K562 (cell line): ENCODE results near the gene HCN4. TPM values are rescaled to one million over a fixed set of nuclear protein-coding genes. Genes with fewer than 3 reads are reported as not detected.

Experiments
- ATAC-seq: fragments of 200-7000 bp; cut with Tn5 transposase; 3 replicates; pipeline ENCODE4 v1.9.1; 2020; ENCODE audit warnings: moderate library complexity
- BruUV-seq: library from RNA; stranded (reverse); fragments of 400-500 nt; replicated peaks from 2 replicates; lab custom pipeline; 2021; lab: Mats Ljungman, UMichigan
- CTCF ChIA-PET: fragments of 300-600 bp; formaldehyde crosslinking; extraction: SDS; loops from one replicate; lab custom pipeline; 2021; ENCODE audit warnings: low intra/inter-chr PET ratio; lab: Yijun Ruan, JAX
- POLR2A ChIA-PET: fragments of 300-600, 350-650 bp; sonication (Branson Sonifier 250); formaldehyde crosslinking; extraction: SDS; loops from one replicate; lab custom pipeline; 2021; ENCODE audit warnings: antibody characterized with exemption, inconsistent platforms; lab: Yijun Ruan, JAX
- DNase-seq, 4 experiments: peaks; one replicate each; pipeline versions ENCODE4 v3.0.0 to v3.0.0-alpha.2; 2011 to 2018; ENCODE audit warnings: low spot score in 3 of 4, mixed read lengths in 3 of 4; ENCODE audit errors: extremely low read depth in 1 of 4
- FAIRE-seq: peaks from 2 replicates; lab custom pipeline; 2011; peaks lifted over from hg19 to GRCh38; lab: Jason Lieb, UNC
- H2AFZ ChIP-seq: 2 replicates; pipeline ENCODE4 v1.6.0; 2011; ENCODE audit warnings: low read depth, low read length, control low read depth, inconsistent platforms
- H3K27ac ChIP-seq: fragments of 200-600 bp; 3 replicates; pipeline ENCODE4 v1.8.0; 2011; ENCODE audit warnings: low read depth, mild to moderate bottlenecking, control low read depth, inconsistent platforms, low read length, moderate library complexity, mixed read lengths; ENCODE audit errors: extremely low read depth
- H3K27me3 ChIP-seq, 2 experiments: fragments of 300-600 bp in 1 of 2; 2 replicates in 1 of 2; 3 replicates in 1 of 2; pipeline versions ENCODE4 v1.6.0 to v1.8.0; 2011; ENCODE audit warnings: inconsistent platforms in 2 of 2, low read length in 2 of 2, mild to moderate bottlenecking in 1 of 2, mixed read lengths in 1 of 2, moderate library complexity in 1 of 2; ENCODE audit not compliant: control insufficient read depth in 2 of 2, insufficient read depth in 2 of 2
- H3K36me3 ChIP-seq: fragments of 300-600 bp; 3 replicates; pipeline ENCODE4 v1.8.0; 2011; ENCODE audit warnings: mild to moderate bottlenecking, low read length, inconsistent platforms; ENCODE audit not compliant: control insufficient read depth, insufficient read depth
- H3K4me1 ChIP-seq, 2 experiments: fragments of 200-600 bp in 1 of 2; replicated peaks in 1 of 2; 2 replicates in 1 of 2; 3 replicates in 1 of 2; pipeline versions ENCODE4 v1.5.1 to v1.8.0; 2011; ENCODE audit warnings: inconsistent platforms in 2 of 2, low read length in 2 of 2, mild to moderate bottlenecking in 1 of 2, mixed read lengths in 1 of 2, moderate library complexity in 1 of 2; ENCODE audit not compliant: control insufficient read depth in 2 of 2, insufficient read depth in 2 of 2
- H3K4me2 ChIP-seq: 2 replicates; pipeline ENCODE4 v1.6.1; 2011; ENCODE audit warnings: low read length, control low read depth, inconsistent platforms, mixed read lengths; ENCODE audit not compliant: insufficient read depth
- H3K4me3 ChIP-seq: fragments of 200-600 bp; sonication (generic), shearing (Covaris generic); 2 replicates; pipeline ENCODE4 v1.5.1; 2016; ENCODE audit warnings: control low read depth, inconsistent platforms
- H3K79me2 ChIP-seq: fragments of 200-600 bp; 3 replicates; pipeline ENCODE4 v1.8.0; 2011; ENCODE audit warnings: low read length, inconsistent platforms; ENCODE audit not compliant: control insufficient read depth, insufficient read depth
- H3K9ac ChIP-seq, 2 experiments: 2 replicates each; pipeline versions ENCODE4 v1.6.0 to v1.6.1; 2011; ENCODE audit warnings: low read depth in 2 of 2, low read length in 2 of 2, control low read depth in 1 of 2, inconsistent platforms in 1 of 2, mild to moderate bottlenecking in 1 of 2, mixed read lengths in 1 of 2; ENCODE audit not compliant: insufficient read depth in 1 of 2
- H3K9me1 ChIP-seq: one replicate; pipeline ENCODE4 v1.6.0; 2011; ENCODE audit warnings: inconsistent platforms, mild to moderate bottlenecking, low read length, moderate library complexity; ENCODE audit not compliant: control insufficient read depth, insufficient read depth
- H3K9me3 ChIP-seq: replicated peaks from 2 replicates; pipeline ENCODE4 v1.5.1; 2011; ENCODE audit warnings: low read depth, low read length, inconsistent platforms; ENCODE audit not compliant: control insufficient read depth, insufficient read depth
- H4K20me1 ChIP-seq: replicated peaks from 2 replicates; pipeline ENCODE4 v1.6.1; 2011; ENCODE audit warnings: low read length, inconsistent platforms, mixed read lengths; ENCODE audit not compliant: control insufficient read depth, insufficient read depth
- E2F3 ChIP-seq: fragments of 250-450 bp; sonication (Bioruptor Pico); IDR thresholded peaks from 2 replicates; pipeline ENCODE4 v1.4.0; 2020; ENCODE audit warnings: mild to moderate bottlenecking
- HDGF ChIP-seq: fragments of 450-650 bp; IDR thresholded peaks from 2 replicates; pipeline ENCODE4 v1.6.1; 2016
- HNRNPL ChIP-seq: fragments of 200-400 bp; formaldehyde crosslinking; IDR thresholded peaks from 2 replicates; pipeline ENCODE4 v1.6.1; 2017; ENCODE audit warnings: low read depth, mild to moderate bottlenecking, low read length
- KDM5B ChIP-seq: fragments of 200-600 bp; sonication (generic); IDR thresholded peaks from 2 replicates; pipeline ENCODE4 v1.6.1; 2012; ENCODE audit warnings: low read depth, mild to moderate bottlenecking, moderate library complexity, low read length, control low read depth, inconsistent platforms; ENCODE audit not compliant: insufficient replicate concordance
- MCM2 ChIP-seq: fragments of 450-650 bp; IDR thresholded peaks from 2 replicates; pipeline ENCODE4 v1.6.1; 2017; ENCODE audit warnings: low read depth, mild to moderate bottlenecking
- MTF1 ChIP-seq: fragments of 250-450 bp; sonication (Bioruptor Pico); IDR thresholded peaks from 2 replicates; pipeline ENCODE4 v1.9.0; 2021; ENCODE audit warnings: moderate library complexity, mild to moderate bottlenecking, inconsistent platforms, borderline replicate concordance
- PRPF4 ChIP-seq: fragments of 200-400 bp; formaldehyde crosslinking; IDR thresholded peaks from one replicate; pipeline ENCODE4 v1.6.1; 2017; ENCODE audit warnings: low read length, low read depth, mild to moderate bottlenecking; ENCODE audit not compliant: insufficient read depth, poor library complexity, severe bottlenecking
- SOX6 ChIP-seq: fragments of 450-650 bp; IDR thresholded peaks from 2 replicates; pipeline ENCODE4 v1.6.1; 2014; ENCODE audit warnings: mild to moderate bottlenecking
- STAT5A ChIP-seq: IDR thresholded peaks from 2 replicates; pipeline ENCODE4 v1.6.1; 2012; ENCODE audit warnings: low read length, inconsistent platforms, borderline replicate concordance
- TAF9B ChIP-seq: fragments of 450-650 bp; IDR thresholded peaks from 2 replicates; pipeline ENCODE4 v1.6.1; 2018; ENCODE audit warnings: mild to moderate bottlenecking; ENCODE audit not compliant: partially characterized antibody
- ZFP1 ChIP-seq: fragments of 450-650 bp; formaldehyde crosslinking; IDR thresholded peaks from 2 replicates; pipeline ENCODE4 v1.4.0; 2020; ENCODE audit warnings: mild to moderate bottlenecking, mixed read lengths
- ZNF445 ChIP-seq: fragments of 250-450 bp; sonication (Bioruptor Pico); IDR thresholded peaks from 2 replicates; pipeline ENCODE4 v1.4.0; 2020; ENCODE audit warnings: low read depth, mild to moderate bottlenecking, moderate library complexity
- WGBS: fragments of 100-300 bp; shearing (Covaris generic); methylation state at CpG from one replicate; pipeline ENCODE4 v1.1.6; 2016; ENCODE audit warnings: low coverage, mixed read lengths; ENCODE audit not compliant: insufficient coverage; ENCODE audit errors: missing lambda C conversion rate; 5-methylcytosine and 5-hydroxymethylcytosine counted together
- in situ Hi-C: fragments of 300-500 bp; cut with MboI; formaldehyde crosslinking; loops from 4 replicates; pipeline ENCODE4 v1.15.0; 2018; ENCODE audit warnings: inconsistent platforms, mixed read lengths
- intact Hi-C: fragments of 100-400 bp; cut with micrococcal nuclease; formaldehyde crosslinking; loops from 2 replicates; pipeline ENCODE4 v1.14.2; 2022
- polyA plus RNA-seq, 8 experiments: library from polyadenylated mRNA; depleted of rRNA in 4 of 8; stranded (reverse) in 5 of 8; unstranded in 3 of 8; fragments of >200 nt; fragmentation: Nextera tagmentation in 2 of 8; fragmentation: Illumina TruSeq in 1 of 8; extraction: Ambion mirVana in 2 of 8; extraction: Trizol in 1 of 8; gene quantifications; 2 replicates each; pipeline versions ENCODE4 v1.2.1 to v1.2.3, GENCODE V29; 2011 to 2014; ENCODE audit warnings: inconsistent platforms in 1 of 8, missing spikeins in 1 of 8
- total RNA-seq, 7 experiments: library from RNA; depleted of rRNA in 6 of 7; stranded (reverse); fragments of >200 nt in 6 of 7; fragmentation: Illumina TruSeq in 2 of 7; extraction: Trizol in 2 of 7; gene quantifications; 2 replicates each; pipeline versions ENCODE4 v1.2.1 to v1.2.3, GENCODE V29; 2011 to 2021; ENCODE audit warnings: low replicate concordance in 1 of 7
- TF ChIP-seq, protein P1 (sequence below): fragments of 250-450 bp; sonication (Bioruptor Pico); IDR thresholded peaks from 2 replicates; pipeline ENCODE4 v1.4.0; 2020

The HCN4 gene
- total and polyA plus RNA-seq, 9 of the 15 experiments (the other 6 are each of a cell fraction or from before 2014, with no cell fraction given), result not detected

- no peak overlapping the region for H3K9ac ChIP-seq
- ChIA-PET CTCF (no interaction called here), POLR2A (no interaction called here)
- H3K4me3 ChIP-seq, result no peak overlapping the region
- in situ Hi-C loops, result no loop called here
- intact Hi-C loops, result no loop called here
- H3K4me2 ChIP-seq, result no peak overlapping the region
- TF ChIP-seq STAT5A (no peak), KDM5B (no peak), SOX6 (no peak), E2F3 (CRISPR knock-in tag) (no peak), TAF9B (no peak)
- TF ChIP-seq, all 486 proteins: peak for 0
- WGBS, result 3% methylated on average over 7 of the region's 10 CpGs
- no peak overlapping the region for H3K27ac ChIP-seq
- DNase-seq, result no peak
- H2AFZ ChIP-seq, result no peak overlapping the region
- peaks cover 0 to 12% of the 10 kb centered on the region in 2 experiments; a peak in 2 of 5 replicates for H3K4me1 ChIP-seq
- ATAC-seq, result no peak
- no peak for FAIRE-seq
- no peaks in the 10 kb centered on the region for H3K9me1 ChIP-seq
- H3K79me2 ChIP-seq, result no peaks in the 10 kb centered on the region
- peaks cover 16% of the 10 kb centered on the region; the same call in 1 of the 2 replicates for H4K20me1 ChIP-seq
- no peaks in the 10 kb centered on the region for H3K36me3 ChIP-seq
- BruUV-seq, result no TSS peak
- no peaks in the 10 kb centered on the region for H3K9me3 ChIP-seq
- H3K27me3 ChIP-seq, result peaks cover 13 to 59% of the 10 kb centered on the region in 2 experiments; a peak in 4 of 5 replicates
These were observed 39.8 kb downstream of the HCN4 start for GRCh38 chr15:73328981-73329380.

GRCh38 chr15:73328149-73328820 lies 40.5 kb downstream of the HCN4 start:
- Histone ChIP-seq H3K9me3 (no peaks in the 10 kb centered on the region), H4K20me1 (peaks cover 16% of the 10 kb centered on the region; the same call in 1 of the 2 replicates), H3K36me3 (no peaks in the 10 kb centered on the region), H3K9me1 (no peaks in the 10 kb centered on the region), H3K4me1 (peaks cover 0 to 15% of the 10 kb centered on the region in 2 experiments; a peak in 2 of 5 replicates), H3K27me3 (peaks cover 18 to 61% of the 10 kb centered on the region in 2 experiments; a peak in 4 of 5 replicates), H3K9ac (no peak overlapping the region), H2AFZ (no peak overlapping the region), H3K4me2 (no peak overlapping the region), H3K4me3 (no peak overlapping the region), H3K27ac (no peak overlapping the region), H3K79me2 (no peaks in the 10 kb centered on the region)
- ChIA-PET POLR2A (interaction anchor here (0.6 kb wide), 1 partner anchor 31 kb away, joined by 3 read pairs; no protein-coding TSS in a partner anchor), CTCF (no interaction called here)
- ATAC-seq, result no peak
- TF ChIP-seq MTF1 (CRISPR knock-in tag), result no peak
- TF ChIP-seq HNRNPL, result no peak
- no peak for TF ChIP-seq PRPF4
- no peak for TF ChIP-seq ZFP1 (CRISPR knock-in tag)
- no peak for TF ChIP-seq HDGF
- no peak for TF ChIP-seq MCM2
- TF ChIP-seq, protein P1, sequence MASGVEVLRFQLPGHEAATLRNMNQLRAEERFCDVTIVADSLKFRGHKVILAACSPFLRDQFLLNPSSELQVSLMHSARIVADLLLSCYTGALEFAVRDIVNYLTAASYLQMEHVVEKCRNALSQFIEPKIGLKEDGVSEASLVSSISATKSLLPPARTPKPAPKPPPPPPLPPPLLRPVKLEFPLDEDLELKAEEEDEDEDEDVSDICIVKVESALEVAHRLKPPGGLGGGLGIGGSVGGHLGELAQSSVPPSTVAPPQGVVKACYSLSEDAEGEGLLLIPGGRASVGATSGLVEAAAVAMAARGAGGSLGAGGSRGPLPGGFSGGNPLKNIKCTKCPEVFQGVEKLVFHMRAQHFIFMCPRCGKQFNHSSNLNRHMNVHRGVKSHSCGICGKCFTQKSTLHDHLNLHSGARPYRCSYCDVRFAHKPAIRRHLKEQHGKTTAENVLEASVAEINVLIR (CRISPR knock-in tag), result no peak
- no peak for TF ChIP-seq ZNF445 (CRISPR knock-in tag)
- DNase-seq, result no peak
- 0% methylated on average over 10 of the region's 12 CpGs for WGBS
- in situ Hi-C loops, result no loop called here
- intact Hi-C loops, result no loop called here
- no TSS peak for BruUV-seq
- FAIRE-seq, result no peak
